Ishikawa (cell line): ENCODE data around the gene SP7.

ENCODE experiments used
- CREB1 ChIP-seq: IDR thresholded peaks from 2 replicates; pipeline ENCODE4 v1.6.1; 2012; ENCODE audit warnings: low read depth
- TCF12 ChIP-seq: IDR thresholded peaks from 2 replicates; pipeline ENCODE4 v1.6.1; 2012; ENCODE audit warnings: low read depth
- USF1 ChIP-seq: IDR thresholded peaks from 2 replicates; pipeline ENCODE4 v1.6.1; 2012

- no peak for TF ChIP-seq CREB1
- TF ChIP-seq TCF12 = no peak
- no peak for TF ChIP-seq USF1
Observed at GRCh38 chr12:53345486-53346188, 9.5 kb upstream of the SP7 start.
